ENCODE measurements around the gene CAMSAP1.

Gene CAMSAP1

GRCh38 chr9:135788576-135789300 is 118.6 kb downstream of the CAMSAP1 start:
- DNase-seq: no peak

GRCh38 chr9:135787776-135788575 is 119.4 kb downstream of the CAMSAP1 start:
- no peak for DNase-seq

- no peak for DNase-seq
These were observed 120.0 kb downstream of the CAMSAP1 start for GRCh38 chr9:135787317-135787716.

GRCh38 chr9:135786146-135786690 is 121.1 kb downstream of the CAMSAP1 start:
- no peak for DNase-seq

GRCh38 chr9:135785013-135785575 is 122.3 kb downstream of the CAMSAP1 start:
- no peak for DNase-seq

GRCh38 chr9:135783540-135784245 is 123.7 kb downstream of the CAMSAP1 start:
- DNase-seq: no peak

GRCh38 chr9:135782946-135783345 is 124.4 kb downstream of the CAMSAP1 start:
- DNase-seq: no peak

- DNase-seq: no peak
These were observed 126.7 kb downstream of the CAMSAP1 start for GRCh38 chr9:135780626-135781025.

GRCh38 chr9:135780086-135780485 is 127.3 kb downstream of the CAMSAP1 start:
- DNase-seq: no peak

- no peak for DNase-seq
These were observed 127.8 kb downstream of the CAMSAP1 start for GRCh38 chr9:135779571-135779970.

- DNase-seq: no peak
These were observed 128.9 kb downstream of the CAMSAP1 start for GRCh38 chr9:135778421-135778820.

- DNase-seq: no peak
These were observed 129.6 kb downstream of the CAMSAP1 start for GRCh38 chr9:135777623-135778177.

- DNase-seq: no peak
These were observed 130.3 kb downstream of the CAMSAP1 start for GRCh38 chr9:135776893-135777622.

- no peak for DNase-seq
These were observed 131.4 kb downstream of the CAMSAP1 start for GRCh38 chr9:135775911-135776310.

- no peak for DNase-seq
These were observed 132.4 kb downstream of the CAMSAP1 start for GRCh38 chr9:135774794-135775525.

- DNase-seq: no peak
These were observed 133.1 kb downstream of the CAMSAP1 start for GRCh38 chr9:135774239-135774747.

- DNase-seq: no peak
These were observed 133.7 kb downstream of the CAMSAP1 start for GRCh38 chr9:135773530-135774238.

GRCh38 chr9:135772702-135773493 is 134.4 kb downstream of the CAMSAP1 start:
- DNase-seq: no peak

GRCh38 chr9:135772056-135772646 is 135.2 kb downstream of the CAMSAP1 start:
- no peak for DNase-seq
